Stomach (tissue), 9 donors: ENCODE results near the gene ALS2CL. TPM values are rescaled to one million over a fixed set of nuclear protein-coding genes. Genes with fewer than 3 reads are reported as not detected.

ENCODE experiments used
- DNase-seq, 2 donors: peaks; one replicate each; pipeline versions ENCODE4 v3.0.0 to v3.0.0-alpha.2; 2013 to 2019
- H3K27ac ChIP-seq, 5 donors: fragments of 200-600 bp in 4 of 5; sonication (generic) in 4 of 5; one replicate each; pipeline ENCODE4 v1.5.1; 2013 to 2019; ENCODE audit warnings: mild to moderate bottlenecking in 1 of 5, moderate library complexity in 1 of 5
- H3K27me3 ChIP-seq, 3 donors: fragments of 200-600 bp; sonication (generic); one replicate each; pipeline ENCODE4 v1.5.1; 2017 to 2019; ENCODE audit warnings: mixed run types in 1 of 3
- H3K36me3 ChIP-seq, 4 donors: fragments of 200-600 bp; sonication (generic); 1 replicate in 3 of 4; 2 replicates in 1 of 4; pipeline ENCODE4 v1.5.1; 2016 to 2019
- H3K4me1 ChIP-seq, 4 donors: fragments of 200-600 bp; sonication (generic); one replicate each; pipeline ENCODE4 v1.5.1; 2016 to 2019
- H3K4me3 ChIP-seq, 4 donors: fragments of 200-600 bp; sonication (generic) in 3 of 4; one replicate each; pipeline ENCODE4 v1.5.1; 2016 to 2019; ENCODE audit warnings: mild to moderate bottlenecking in 1 of 4
- H3K9me3 ChIP-seq, 4 donors: fragments of 200-600 bp; sonication (generic); one replicate each; pipeline ENCODE4 v1.5.1; 2016 to 2019
- EP300 ChIP-seq: sonication (generic); formaldehyde crosslinking; IDR thresholded peaks from one replicate; pipeline ENCODE4 v1.6.1; 2017; ENCODE audit warnings: antibody characterized with exemption
- POLR2A ChIP-seq, 4 donors: fragments of 450-650 bp; IDR thresholded peaks; one replicate each; pipeline ENCODE4 v1.6.1; 2016; ENCODE audit warnings: antibody characterized with exemption in 4 of 4, control low read depth in 2 of 4, mild to moderate bottlenecking in 1 of 4, moderate library complexity in 1 of 4
- POLR2AphosphoS5 ChIP-seq, 3 donors: sonication (generic); formaldehyde crosslinking; IDR thresholded peaks; one replicate each; pipeline ENCODE4 v1.6.1; 2016; ENCODE audit warnings: antibody characterized with exemption in 3 of 3
- WGBS, 5 donors: extraction: QIAGEN DNeasy Blood & Tissue Kit in 3 of 5; methylation state at CpG; one replicate each; pipeline versions ENCODE4 v1.1.5 to v1.1.7; 2013 to 2018; 5-methylcytosine and 5-hydroxymethylcytosine counted together
- intact Hi-C: fragments of 100-400 bp; cut with DNase I; formaldehyde crosslinking; loops from one replicate; pipeline ENCODE4 v1.15.1; 2023; ENCODE audit warnings: low total_unique reads
- polyA plus RNA-seq, 3 donors: library from polyadenylated mRNA; stranded (reverse); fragments of 200-250 nt; gene quantifications; one replicate each; pipeline ENCODE4 v1.2.3, GENCODE V29; 2013
- total RNA-seq, 5 donors: library from RNA; depleted of rRNA; stranded (reverse); fragments of >200 nt; gene quantifications; one replicate each; pipeline versions ENCODE4 v1.1.0 to v1.2.3, GENCODE V29; 2014 to 2016
- TF ChIP-seq, protein P1 (sequence below), 7 experiments: fragments of 450-650 bp in 4 of 7; fragments of 200-600 bp in 3 of 7; sonication (generic) in 3 of 7; IDR thresholded peaks; one replicate each; pipeline ENCODE4 v1.5.1; 2016 to 2019; ENCODE audit warnings: antibody characterized with exemption in 7 of 7, control low read depth in 2 of 7, mild to moderate bottlenecking in 1 of 7
- donor health status: healthy with polysubstance abuse.
- donor health status: Bipolar disorder and iron deficiency.
- donor health status: healthy.

ALS2CL gene
- total and polyA plus RNA-seq, 8 donors, result 5.3 to 107 (median 47.8) TPM

DNA sequence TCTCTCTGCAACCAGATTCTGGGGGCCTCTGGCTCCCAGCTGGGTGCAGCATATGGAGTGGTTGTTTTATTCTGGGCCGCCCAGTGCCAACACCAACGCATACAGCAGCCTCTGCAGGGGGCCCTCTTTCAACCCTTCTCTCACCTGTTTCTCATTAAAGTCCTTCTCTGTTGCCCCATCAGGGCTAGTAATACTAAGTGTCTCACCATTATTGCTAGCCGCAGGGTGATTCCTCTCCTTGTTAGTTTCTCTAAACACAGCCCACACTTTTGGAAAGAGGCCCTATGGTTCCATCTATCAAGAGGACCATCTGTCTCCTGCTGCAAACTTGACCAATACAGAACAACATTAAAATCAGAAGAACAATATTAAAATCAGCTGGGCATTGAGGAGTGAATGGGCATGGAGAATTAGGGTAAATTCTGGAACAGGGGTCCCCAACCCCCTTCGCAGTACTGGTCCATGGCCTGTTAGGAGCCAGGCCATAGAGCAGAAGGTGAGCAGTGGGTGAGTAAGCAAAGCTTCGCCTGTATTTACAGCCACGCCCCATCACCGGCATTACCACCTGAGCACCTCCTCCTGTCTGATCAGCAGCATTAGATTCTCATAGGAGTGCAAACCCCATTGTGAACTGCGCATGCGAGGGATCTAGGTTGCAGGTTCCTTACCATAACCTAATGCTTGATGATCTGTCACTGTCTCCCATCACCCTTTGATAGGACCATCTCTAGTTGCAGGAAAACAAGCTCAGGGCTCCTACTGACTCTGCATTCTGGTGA, 36.5 kb downstream of the ALS2CL start:
- no peak overlapping the region for H3K27ac ChIP-seq
- 65 to 83% (median 77%) methylated on average over 9 of the region's 9 CpGs for WGBS, 5 donors
- no peaks in the 10 kb centered on the region for H3K27me3 ChIP-seq
- no peak for DNase-seq
- H3K36me3 ChIP-seq, result no peaks in the 10 kb centered on the region
- no peak for TF ChIP-seq POLR2AphosphoS5 (IDR thresholded peaks at IDR 0.05)
- TF ChIP-seq, protein P1, sequence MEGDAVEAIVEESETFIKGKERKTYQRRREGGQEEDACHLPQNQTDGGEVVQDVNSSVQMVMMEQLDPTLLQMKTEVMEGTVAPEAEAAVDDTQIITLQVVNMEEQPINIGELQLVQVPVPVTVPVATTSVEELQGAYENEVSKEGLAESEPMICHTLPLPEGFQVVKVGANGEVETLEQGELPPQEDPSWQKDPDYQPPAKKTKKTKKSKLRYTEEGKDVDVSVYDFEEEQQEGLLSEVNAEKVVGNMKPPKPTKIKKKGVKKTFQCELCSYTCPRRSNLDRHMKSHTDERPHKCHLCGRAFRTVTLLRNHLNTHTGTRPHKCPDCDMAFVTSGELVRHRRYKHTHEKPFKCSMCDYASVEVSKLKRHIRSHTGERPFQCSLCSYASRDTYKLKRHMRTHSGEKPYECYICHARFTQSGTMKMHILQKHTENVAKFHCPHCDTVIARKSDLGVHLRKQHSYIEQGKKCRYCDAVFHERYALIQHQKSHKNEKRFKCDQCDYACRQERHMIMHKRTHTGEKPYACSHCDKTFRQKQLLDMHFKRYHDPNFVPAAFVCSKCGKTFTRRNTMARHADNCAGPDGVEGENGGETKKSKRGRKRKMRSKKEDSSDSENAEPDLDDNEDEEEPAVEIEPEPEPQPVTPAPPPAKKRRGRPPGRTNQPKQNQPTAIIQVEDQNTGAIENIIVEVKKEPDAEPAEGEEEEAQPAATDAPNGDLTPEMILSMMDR (IDR thresholded peaks at IDR 0.05), result no peak
- H3K4me1 ChIP-seq, result peaks cover 0 to 7% (median under 1%) of the 10 kb centered on the region in 4 donors
- H3K4me3 ChIP-seq, result no peak overlapping the region
- intact Hi-C loops, result no loop called here
- peaks cover 0 to 8% (median 3%) of the 10 kb centered on the region in 4 donors for H3K9me3 ChIP-seq

DNA sequence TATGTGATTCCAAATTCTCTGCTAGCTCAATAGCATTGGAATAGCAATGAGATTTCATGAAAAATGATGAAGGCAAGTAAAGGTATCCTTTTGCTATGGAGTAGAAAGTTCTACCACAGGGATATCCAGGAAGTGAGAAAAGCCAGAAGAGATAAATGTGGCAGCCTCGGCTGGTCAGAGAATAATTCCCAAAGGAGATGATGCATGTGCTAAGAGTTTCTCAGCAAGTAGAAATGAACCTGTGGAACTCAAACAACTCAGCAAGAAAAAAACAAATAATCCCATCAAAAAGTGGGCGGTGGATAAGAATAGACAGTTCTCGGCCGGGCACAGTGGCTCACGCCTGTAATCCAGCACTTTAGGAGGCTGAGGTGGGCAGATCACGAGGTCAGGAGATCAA, 38.2 kb downstream of the ALS2CL start:
- DNase-seq, result no peak
- Histone ChIP-seq H3K27ac (no peak overlapping the region), H3K27me3 (no peaks in the 10 kb centered on the region), H3K4me1 (no peaks in the 10 kb centered on the region), H3K36me3 (no peaks in the 10 kb centered on the region), H3K4me3 (no peak overlapping the region), H3K9me3 (peaks cover 0 to 11% (median 6%) of the 10 kb centered on the region in 4 donors)
- 72 to 85% (median 77%) methylated on average over 6 of the region's 6 CpGs for WGBS, 5 donors
- TF ChIP-seq POLR2AphosphoS5 (IDR thresholded peaks at IDR 0.05) (no peak), EP300 (no peak), POLR2A (IDR thresholded peaks at IDR 0.05) (no peak)
- TF ChIP-seq, protein P1 (IDR thresholded peaks at IDR 0.05), result no peak
- intact Hi-C loops, result no loop called here

DNA sequence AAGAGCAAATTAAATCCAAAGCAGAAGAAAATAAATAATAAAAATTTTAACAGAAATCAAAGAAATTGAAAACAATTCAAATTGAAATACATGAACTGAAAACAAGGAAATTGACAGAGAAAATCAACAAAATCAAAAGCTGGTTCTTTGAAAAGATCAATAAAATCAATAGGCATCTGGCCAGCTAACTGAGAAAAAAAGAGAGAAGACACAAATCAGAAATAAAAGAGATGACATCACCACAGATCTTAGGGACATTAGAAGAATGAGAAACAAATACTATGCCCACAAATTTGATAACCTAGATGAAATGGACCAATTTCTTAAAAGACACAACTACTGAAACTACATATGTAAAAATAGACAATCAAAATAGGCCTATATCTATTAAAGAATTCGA, 42.4 kb downstream of the ALS2CL start:
- intact Hi-C loops, result no loop called here
- no peaks in the 10 kb centered on the region for H3K27me3 ChIP-seq
- TF ChIP-seq EP300 (no peak), POLR2A (IDR thresholded peaks at IDR 0.05) (no peak), POLR2AphosphoS5 (IDR thresholded peaks at IDR 0.05) (no peak)
- TF ChIP-seq, protein P1 (IDR thresholded peaks at IDR 0.05), result no peak
- H3K36me3 ChIP-seq, result no peaks in the 10 kb centered on the region
- H3K4me1 ChIP-seq, result no peaks in the 10 kb centered on the region
- no peak for DNase-seq
- peaks cover 0 to 11% (median 6%) of the 10 kb centered on the region in 4 donors for H3K9me3 ChIP-seq
- no peak overlapping the region for H3K4me3 ChIP-seq
- H3K27ac ChIP-seq, result no peak overlapping the region
- 45 to 68% (median 55%) methylated on average over 1 of the region's 1 CpG for WGBS, 5 donors

DNA sequence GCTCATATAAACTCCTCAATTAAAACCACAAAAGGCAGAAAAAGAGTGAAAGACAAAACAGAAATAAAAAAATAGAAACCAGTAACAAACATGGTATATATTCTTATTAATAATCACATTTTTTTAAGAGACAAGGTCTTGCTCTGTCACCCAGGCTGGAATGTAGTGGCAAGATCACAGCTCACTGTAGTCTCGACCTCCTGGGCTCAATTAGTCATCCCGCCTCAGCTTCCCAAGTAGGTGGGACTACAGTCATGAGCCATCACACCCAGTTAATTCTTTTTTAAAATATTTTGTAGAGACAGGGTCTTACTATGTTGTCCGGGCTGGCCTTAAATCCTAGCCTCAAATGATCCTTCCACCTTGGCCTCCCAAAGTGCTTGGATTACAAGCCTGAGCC, 44.0 kb downstream of the ALS2CL start:
- intact Hi-C loops, result no loop called here

More for the DNA sequence above, 44.0 kb downstream of the ALS2CL start:
- Histone ChIP-seq H3K27ac (no peak overlapping the region), H3K27me3 (no peaks in the 10 kb centered on the region), H3K4me3 (no peak overlapping the region), H3K36me3 (no peaks in the 10 kb centered on the region), H3K9me3 (peaks cover 0 to 11% (median 6%) of the 10 kb centered on the region in 4 donors), H3K4me1 (no peaks in the 10 kb centered on the region)
- DNase-seq, result no peak
- WGBS, 5 donors, result 78 to 87% (median 85%) methylated on average over 3 of the region's 3 CpGs
- TF ChIP-seq POLR2AphosphoS5 (IDR thresholded peaks at IDR 0.05), result no peak
- TF ChIP-seq POLR2A (IDR thresholded peaks at IDR 0.05), result no peak
- TF ChIP-seq, protein P1 (IDR thresholded peaks at IDR 0.05), result no peak
- no peak for TF ChIP-seq EP300
